Middle frontal gyrus (tissue), 1 donor: ENCODE measurements around the gene GSDMA.
"Not testable (repeated sequence)": the region's sequence is repeated elsewhere in the genome, so short reads cannot be mapped to it uniquely, and the experiment has no call there.

Source experiments
- DNase-seq: peaks from one replicate; pipeline ENCODE4 v3.0.0-alpha.2; 2015; ENCODE audit warnings: low spot score; ENCODE audit errors: extremely low spot score

Gene GSDMA

GRCh38 chr17:39929646-39930407 is 33.0 kb upstream of the GSDMA start:
- DNase-seq: peak; percentile 32

GRCh38 chr17:39933912-39934311 is 28.9 kb upstream of the GSDMA start:
- no peak for DNase-seq

DNA sequence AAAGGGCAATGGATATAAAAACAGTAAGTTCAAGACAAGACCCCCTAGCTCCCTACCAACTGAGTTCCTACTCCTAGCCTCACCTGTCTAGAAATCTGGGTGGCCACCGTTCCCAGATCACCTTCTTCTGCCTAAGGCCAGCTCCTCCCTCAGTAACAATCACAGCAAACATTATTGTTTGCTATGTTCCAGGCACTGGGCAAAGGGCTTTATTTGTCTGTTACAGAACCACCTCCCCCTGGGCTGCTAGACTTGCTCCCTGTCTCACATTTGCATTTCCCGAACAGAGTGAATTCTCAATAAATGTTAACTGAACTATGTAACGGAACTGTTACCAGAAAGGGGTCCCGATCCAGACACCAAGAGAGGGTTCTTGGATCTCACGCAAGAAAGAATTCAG is 28.5 kb upstream of the GSDMA start:
- no peak for DNase-seq

DNA sequence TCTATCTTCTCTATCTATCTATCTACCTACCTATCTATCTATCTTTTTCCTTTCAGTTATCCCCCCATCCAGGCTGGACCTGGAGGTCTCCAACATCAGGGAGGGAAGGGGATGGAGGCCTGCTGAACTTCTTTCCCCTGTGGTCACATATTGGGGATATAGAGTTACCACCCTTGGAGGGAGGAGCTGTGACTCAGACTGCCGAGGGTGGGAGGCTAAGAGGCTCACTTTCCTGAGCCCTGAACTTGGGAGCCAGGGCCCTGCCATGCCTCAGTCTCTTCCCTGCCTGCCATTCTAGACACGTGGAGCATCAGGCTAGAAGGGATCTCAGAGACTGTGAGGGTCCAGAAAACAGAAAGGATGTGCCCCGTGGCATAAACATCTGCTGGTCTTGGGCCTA is 26.9 kb upstream of the GSDMA start:
- no peak for DNase-seq

DNA sequence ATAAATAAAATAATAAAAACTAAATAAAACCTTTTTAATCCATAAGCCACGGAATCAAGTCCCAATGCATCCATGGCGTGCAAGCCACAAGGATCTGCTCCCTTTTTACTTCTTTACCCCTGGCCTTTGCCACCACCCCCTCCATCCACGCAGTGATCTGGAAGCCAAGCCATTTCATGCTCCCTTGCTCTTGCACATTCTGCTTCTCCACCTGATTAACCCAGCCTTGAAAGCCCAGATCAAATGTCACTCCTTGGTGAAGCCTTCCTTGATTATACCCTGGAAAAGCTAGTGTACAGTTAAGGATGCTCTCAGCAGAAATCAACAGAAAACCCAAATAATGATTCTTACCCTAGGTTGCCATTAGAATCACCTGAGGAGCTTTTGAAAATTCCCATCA is 25.4 kb upstream of the GSDMA start:
- no peak for DNase-seq

- no peak for DNase-seq
These were observed 24.5 kb upstream of the GSDMA start for GRCh38 chr17:39938140-39938869.

DNA sequence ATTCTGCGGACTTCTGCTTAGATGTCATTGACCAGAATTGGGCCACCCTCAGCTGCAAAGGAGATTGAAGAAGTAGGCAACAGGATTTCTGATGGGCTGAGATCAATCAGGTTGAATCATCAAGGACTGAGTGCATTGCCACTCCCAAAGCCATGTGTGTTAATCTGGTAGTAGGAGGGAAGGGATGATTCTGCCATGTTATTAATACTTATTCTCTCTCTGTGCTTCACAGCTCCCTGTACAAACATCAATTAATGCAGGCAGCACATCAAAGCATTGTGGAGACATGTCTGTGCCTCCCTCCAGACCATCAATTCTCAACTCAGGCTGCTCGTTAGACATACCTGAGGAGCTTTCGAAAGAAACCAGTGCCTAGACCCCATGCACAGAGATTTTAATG is 23.7 kb upstream of the GSDMA start:
- no peak for DNase-seq

- DNase-seq: no peak
These were observed 23.0 kb upstream of the GSDMA start for GRCh38 chr17:39939588-39940419.

- no peak for DNase-seq
These were observed 19.0 kb upstream of the GSDMA start for GRCh38 chr17:39943702-39944392.

- no peak for DNase-seq
These were observed 18.5 kb upstream of the GSDMA start for GRCh38 chr17:39944393-39944711.

- DNase-seq: no peak
These were observed 16.1 kb upstream of the GSDMA start for GRCh38 chr17:39946551-39947330.

- not testable (repeated sequence) for DNase-seq
These were observed 14.3 kb upstream of the GSDMA start for GRCh38 chr17:39948489-39948828.

GRCh38 chr17:39949028-39949427 is 13.8 kb upstream of the GSDMA start:
- no peak for DNase-seq

DNA sequence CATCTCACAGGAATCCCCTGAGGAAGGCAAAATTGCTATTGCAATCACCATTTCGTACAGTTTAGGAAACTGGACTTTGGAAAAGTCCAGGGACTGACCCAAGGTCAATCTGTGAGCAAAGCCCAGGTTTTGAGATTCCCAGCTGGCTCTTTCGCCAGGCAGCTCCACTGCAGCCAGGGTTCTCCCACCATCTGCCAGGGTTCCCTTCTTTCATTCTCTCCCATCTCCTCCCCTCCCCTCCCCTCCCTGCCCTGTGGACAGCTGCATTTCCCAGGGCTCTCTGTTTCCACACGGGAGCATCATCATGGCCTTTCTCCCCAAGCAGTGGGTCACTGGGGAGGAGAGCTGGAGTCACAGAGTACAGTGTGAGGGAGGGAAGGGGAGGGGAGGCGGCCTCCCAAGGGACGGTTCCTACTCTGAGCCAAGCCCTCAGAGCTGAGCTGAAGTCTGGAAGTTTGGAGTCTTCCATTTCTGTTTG is 11.9 kb upstream of the GSDMA start:
- DNase-seq: no peak

DNA sequence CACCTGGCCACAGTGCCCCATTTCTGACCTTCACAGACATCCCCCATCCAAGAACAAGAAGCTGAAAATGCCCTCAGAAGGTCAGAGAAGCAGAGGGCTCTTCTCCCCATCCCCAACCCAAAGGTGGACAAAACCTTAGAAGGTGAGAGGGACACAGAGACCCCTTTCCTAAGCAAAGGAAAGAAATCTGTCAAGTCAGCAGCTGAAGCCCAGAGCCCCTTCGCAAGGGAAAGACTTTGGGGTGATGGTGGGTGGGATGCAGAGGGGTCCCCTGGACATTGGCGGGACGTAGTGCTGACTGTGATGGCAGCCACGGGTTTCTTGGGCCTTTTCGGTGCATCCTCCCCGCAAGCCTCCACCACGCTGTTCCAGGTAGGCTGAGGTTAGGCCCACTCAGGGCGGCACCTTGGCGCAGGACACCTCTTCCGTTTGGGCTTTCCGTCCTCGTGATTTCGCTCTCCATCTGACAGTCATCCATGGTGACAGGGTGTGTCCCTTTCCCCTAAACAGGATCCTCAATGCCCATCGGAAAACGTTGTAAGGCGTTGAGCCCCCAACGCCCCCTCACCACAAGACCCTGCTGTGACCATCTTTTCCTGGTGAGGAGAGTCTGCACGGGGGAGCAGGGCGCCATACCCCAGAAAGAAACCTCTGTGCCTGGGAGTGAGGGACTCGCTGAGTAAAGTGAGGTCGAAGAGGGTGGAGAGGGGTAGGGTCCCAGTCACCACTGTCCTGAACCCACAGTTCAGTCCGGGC is 10.7 kb upstream of the GSDMA start:
- DNase-seq: no peak

- peak; percentile 66 for DNase-seq
These were observed 9.9 kb upstream of the GSDMA start for GRCh38 chr17:39952680-39953470.

GRCh38 chr17:39953471-39953888 is 9.3 kb upstream of the GSDMA start:
- no peak for DNase-seq

DNA sequence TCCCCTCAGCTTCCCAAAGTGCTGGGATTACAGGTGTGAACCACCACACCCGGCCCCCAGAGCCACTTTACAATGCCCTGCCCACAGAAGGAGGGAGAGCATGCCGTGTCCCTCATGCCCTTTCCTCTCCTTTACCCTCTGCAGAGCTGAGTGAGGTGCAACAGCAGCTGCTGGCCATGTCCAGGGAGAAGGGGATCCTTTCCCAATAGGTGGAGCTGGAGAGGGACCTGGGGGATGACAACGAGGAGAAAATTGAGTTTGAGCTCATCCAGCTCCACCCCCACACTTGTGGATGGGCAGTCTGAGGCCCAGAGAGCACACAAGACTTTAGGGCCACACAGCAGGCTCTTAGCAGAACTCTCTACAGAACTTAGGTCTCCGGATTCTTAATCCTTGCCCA is 7.9 kb upstream of the GSDMA start:
- DNase-seq: no peak

DNA sequence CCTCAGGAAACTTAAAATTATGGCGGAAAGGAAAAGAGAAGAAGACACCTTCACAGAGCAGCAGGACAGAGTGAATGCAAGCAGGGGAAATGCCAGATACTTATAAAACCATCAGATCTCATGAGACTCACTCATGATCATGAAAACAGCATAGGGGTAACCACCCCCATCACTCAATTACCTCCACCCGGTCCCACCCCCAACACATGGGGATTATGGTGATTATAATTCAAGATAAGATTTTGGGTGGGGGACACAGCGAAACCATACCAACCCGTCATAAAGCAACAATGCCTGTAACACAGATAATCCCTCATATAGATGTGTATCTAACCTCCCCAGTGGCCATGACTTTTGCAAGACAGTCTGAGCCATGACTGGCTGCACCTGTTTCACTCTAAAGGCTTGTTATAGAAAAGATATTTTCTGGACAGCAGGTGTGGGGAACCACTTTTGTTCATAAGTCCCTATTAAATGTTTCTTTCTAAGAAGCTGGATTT is 7.0 kb upstream of the GSDMA start:
- DNase-seq: no peak
